ENCODE measurements around the gene RXFP2.

The RXFP2 gene

GRCh38 chr13:31846182-31846938 is 107.0 kb downstream of the RXFP2 start:
- peak overlapping the region; percentile 51 for H3K27ac ChIP-seq
- no peak for TF ChIP-seq CTCF (conservative IDR thresholded peaks at IDR 0.05)

DNA sequence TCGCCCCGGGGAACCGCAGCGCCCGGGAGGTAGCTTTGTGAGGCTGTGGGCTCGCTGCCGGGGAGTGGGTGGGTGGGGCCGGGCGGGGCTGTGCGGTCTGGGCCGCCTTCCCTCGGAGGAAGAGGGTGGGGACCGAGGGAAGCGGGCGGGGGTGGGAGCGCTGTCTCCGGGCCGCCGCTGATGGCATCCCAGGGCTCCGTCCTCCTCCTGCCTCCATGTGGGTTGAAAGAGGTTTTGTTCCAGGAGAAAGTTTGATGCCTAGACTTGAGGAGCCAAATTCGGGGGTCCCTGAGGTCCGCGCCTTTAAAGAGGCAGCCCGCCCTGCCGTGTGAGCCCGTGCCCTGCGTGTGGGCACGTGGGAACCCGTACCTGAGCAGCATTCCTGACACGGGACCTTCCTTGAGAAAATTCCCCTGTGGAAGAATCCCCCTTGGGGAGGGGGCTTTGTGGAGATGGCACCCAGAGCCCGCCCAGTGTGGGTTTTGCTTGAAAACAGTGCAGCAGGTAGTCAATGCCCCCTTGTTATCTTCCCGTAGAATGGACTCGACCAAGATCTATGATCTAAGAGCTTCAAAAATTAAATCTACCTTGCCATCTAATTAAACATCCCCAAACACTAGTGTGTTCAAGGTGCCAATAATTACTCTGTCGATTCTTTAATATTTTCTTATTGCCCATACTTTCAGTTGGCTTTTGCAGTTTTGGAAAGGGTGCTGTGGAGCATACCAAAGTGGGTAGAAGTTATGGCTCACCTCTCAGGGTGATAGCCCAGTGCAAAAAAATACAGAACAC is 107.8 kb downstream of the RXFP2 start:
- peak overlapping the region; percentile 51 for H3K27ac ChIP-seq
- TF ChIP-seq CTCF (conservative IDR thresholded peaks at IDR 0.05), result no peak

DNA sequence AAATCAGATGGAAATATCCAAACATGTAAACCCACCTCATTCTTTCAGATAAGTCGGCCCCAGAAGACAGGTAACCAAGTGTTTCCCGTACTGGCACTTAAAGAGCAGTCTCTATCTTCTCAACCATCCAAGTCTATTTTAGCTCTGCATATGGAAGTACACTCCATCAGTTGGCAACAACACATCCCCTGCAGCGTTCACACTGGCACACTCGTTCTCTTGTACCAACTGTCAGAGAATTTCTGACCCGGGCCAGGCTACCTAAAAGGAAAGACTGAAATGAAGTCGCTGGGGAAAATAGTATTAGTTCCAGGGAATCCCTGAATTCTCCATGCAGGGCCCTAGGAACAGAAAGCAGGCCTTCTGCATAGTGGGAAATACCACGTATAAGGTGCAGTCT is 109.3 kb downstream of the RXFP2 start:
- no peak for TF ChIP-seq CTCF (conservative IDR thresholded peaks at IDR 0.05)
- H3K27ac ChIP-seq, result no peak overlapping the region

DNA sequence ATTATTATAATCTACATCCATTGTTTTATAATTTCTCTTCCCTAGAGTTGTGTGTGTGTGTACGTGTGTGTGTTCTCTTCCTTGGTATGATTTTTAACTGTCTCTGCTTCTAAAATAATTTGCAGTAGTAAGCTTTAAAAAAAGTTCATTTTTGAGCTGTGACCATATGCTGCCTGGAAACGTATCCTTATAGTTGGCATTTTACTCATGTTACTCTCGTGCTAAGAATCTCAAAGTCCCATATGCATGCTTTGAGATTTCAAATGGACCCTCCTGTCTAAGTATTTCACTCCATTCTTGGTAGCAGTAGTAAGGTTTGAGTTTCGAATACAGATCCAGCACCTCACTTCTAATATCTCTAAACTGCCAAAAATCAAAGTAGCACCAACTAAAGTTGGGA is 109.9 kb downstream of the RXFP2 start:
- TF ChIP-seq CTCF (conservative IDR thresholded peaks at IDR 0.05), result no peak
- H3K27ac ChIP-seq, result no peak overlapping the region

- no peak overlapping the region for H3K27ac ChIP-seq
- no peak for TF ChIP-seq CTCF (conservative IDR thresholded peaks at IDR 0.05)
Measured at GRCh38 chr13:31850041-31850555, 110.8 kb downstream of the RXFP2 start.

GRCh38 chr13:31851216-31851615 is 111.9 kb downstream of the RXFP2 start:
- no peak for TF ChIP-seq CTCF (conservative IDR thresholded peaks at IDR 0.05)

More at GRCh38 chr13:31851216-31851615, 111.9 kb downstream of the RXFP2 start:
- H3K27ac ChIP-seq, result no peak overlapping the region
